HCT116 (cell line): ENCODE results near the gene HACE1. TPM values are rescaled to one million over a fixed set of nuclear protein-coding genes. Genes with fewer than 3 reads are reported as not detected.

Source experiments
- ATAC-seq: fragments of 200-7000 bp; cut with Tn5 transposase; 2 replicates; pipeline ENCODE4 v1.9.1; 2020; ENCODE audit warnings: mild to moderate bottlenecking, moderate library complexity
- BruUV-seq: library from RNA; stranded (reverse); fragments of 400-500 nt; replicated peaks from 2 replicates; lab custom pipeline; 2021; lab: Mats Ljungman, UMichigan
- CTCF ChIA-PET: fragments of 300-600 bp; sonication (Branson Sonifier 250); formaldehyde crosslinking; loops from one replicate; lab custom pipeline; 2021; ENCODE audit warnings: antibody characterized with exemption; lab: Charles Lee
- POLR2A ChIA-PET: fragments of 300-600, 350-600 bp; sonication (Branson Sonifier 250); formaldehyde crosslinking; loops from one replicate; lab custom pipeline; 2021; ENCODE audit warnings: antibody characterized with exemption; lab: Charles Lee
- RAD21 ChIA-PET, 2 experiments: fragments of 300-600 bp; sonication (Branson Sonifier 250); formaldehyde crosslinking; loops; one replicate each; lab custom pipeline; 2023; ENCODE audit warnings: low total read pairs in 2 of 2; ENCODE audit not compliant: uncharacterized antibody in 2 of 2, unreplicated experiment in 2 of 2, low non-redundant PET in 1 of 2; lab: Charles Lee
- DNase-seq: peaks from one replicate; pipeline ENCODE4 v3.0.0-alpha.2; 2010; ENCODE audit warnings: low read depth, low spot score
- H2AFZ ChIP-seq: fragments of 200-600 bp; shearing (Covaris generic), sonication (generic); 2 replicates; pipeline ENCODE4 v1.6.1; 2017; ENCODE audit warnings: low read depth, mixed run types, mixed read lengths, antibody characterized with exemption, low read length; ENCODE audit not compliant: poor library complexity, severe bottlenecking
- H3K27ac ChIP-seq: 2 replicates; pipeline ENCODE4 v1.5.1; 2012; ENCODE audit warnings: low read depth, low read length
- H3K27me3 ChIP-seq: fragments of 200-600 bp; sonication (generic); 2 replicates; pipeline ENCODE4 v1.6.1; 2016; ENCODE audit warnings: mixed run types, low read length, mixed read lengths; ENCODE audit not compliant: insufficient read depth
- H3K36me3 ChIP-seq, 2 experiments: fragments of 200-500 bp in 1 of 2; fragments of 200-600 bp in 1 of 2; sonication (Bioruptor generic) in 1 of 2; sonication (generic) in 1 of 2; 2 replicates each; pipeline versions ENCODE4 v1.5.1 to v1.6.1; 2014 to 2016; ENCODE audit warnings: low read length in 2 of 2, inconsistent platforms in 1 of 2, mixed read lengths in 1 of 2, mixed run types in 1 of 2; ENCODE audit not compliant: insufficient read depth in 2 of 2, control insufficient read depth in 1 of 2
- H3K4me1 ChIP-seq, 2 experiments: fragments of 200-600 bp in 1 of 2; sonication (generic) in 1 of 2; 2 replicates each; pipeline versions ENCODE4 v1.5.1 to v1.6.1; 2012 to 2017; ENCODE audit warnings: low read length in 2 of 2, inconsistent platforms in 1 of 2, mild to moderate bottlenecking in 1 of 2, mixed read lengths in 1 of 2, mixed run types in 1 of 2, moderate library complexity in 1 of 2; ENCODE audit not compliant: insufficient read depth in 2 of 2, control insufficient read depth in 1 of 2
- H3K4me2 ChIP-seq: fragments of 200-600 bp; sonication (generic); 2 replicates; pipeline ENCODE4 v1.6.1; 2017; ENCODE audit warnings: mixed run types, low read length, mixed read lengths
- H3K4me3 ChIP-seq, 2 experiments: fragments of 200-600 bp in 1 of 2; sonication (generic) in 1 of 2; replicated peaks in 1 of 2; 2 replicates each; pipeline ENCODE4 v1.5.1; 2011 to 2016; ENCODE audit warnings: low read length in 2 of 2, control low read depth in 1 of 2, low read depth in 1 of 2, mild to moderate bottlenecking in 1 of 2, mixed read lengths in 1 of 2, mixed run types in 1 of 2
- H3K79me2 ChIP-seq: fragments of 200-600 bp; sonication (generic); 2 replicates; pipeline ENCODE4 v1.6.1; 2017; ENCODE audit warnings: mild to moderate bottlenecking, mixed run types, low read length, moderate library complexity, mixed read lengths; ENCODE audit not compliant: insufficient read depth
- H3K9ac ChIP-seq: fragments of 200-600 bp; sonication (generic); 2 replicates; pipeline ENCODE4 v1.6.1; 2016; ENCODE audit warnings: low read length, mixed read lengths
- H3K9me2 ChIP-seq: fragments of 200-600 bp; sonication (generic), shearing (Covaris generic); 2 replicates; pipeline ENCODE4 v1.6.1; 2017; ENCODE audit warnings: mixed run types, mild to moderate bottlenecking, moderate library complexity; ENCODE audit not compliant: insufficient read depth
- H3K9me3 ChIP-seq, 2 experiments: fragments of 200-500 bp in 1 of 2; fragments of 200-600 bp in 1 of 2; sonication (Bioruptor generic) in 1 of 2; sonication (generic) in 1 of 2; 2 replicates each; pipeline ENCODE4 v1.6.1; 2014 to 2017; ENCODE audit warnings: low read length in 2 of 2, mixed read lengths in 2 of 2, inconsistent platforms in 1 of 2, low read depth in 1 of 2, mild to moderate bottlenecking in 1 of 2, mixed run types in 1 of 2, moderate library complexity in 1 of 2; ENCODE audit not compliant: control insufficient read depth in 1 of 2, insufficient read depth in 1 of 2
- H4K20me1 ChIP-seq: fragments of 200-600 bp; sonication (generic), shearing (Covaris generic); 2 replicates; pipeline ENCODE4 v1.6.1; 2017; ENCODE audit warnings: mixed run types, mild to moderate bottlenecking, moderate library complexity; ENCODE audit not compliant: insufficient read depth
- CBX3 ChIP-seq: IDR thresholded peaks from 2 replicates; pipeline ENCODE4 v1.6.1; 2012; ENCODE audit warnings: low read depth
- CEBPB ChIP-seq: IDR thresholded peaks from 2 replicates; pipeline ENCODE4 v1.6.1; 2012; ENCODE audit warnings: low read depth
- CTCF ChIP-seq, 3 experiments: fragments of 200-600 bp in 1 of 3; sonication (generic) in 1 of 3; IDR thresholded peaks in 2 of 3; conservative IDR thresholded peaks in 1 of 3; 2 replicates each; pipeline ENCODE4 v1.5.1; 2012 to 2017; ENCODE audit warnings: low read depth in 2 of 3, low read length in 2 of 3, antibody characterized with exemption in 1 of 3, borderline replicate concordance in 1 of 3, control low read depth in 1 of 3, mild to moderate bottlenecking in 1 of 3, mixed read lengths in 1 of 3, mixed run types in 1 of 3, moderate library complexity in 1 of 3; ENCODE audit not compliant: insufficient read depth in 1 of 3
- ELF1 ChIP-seq: IDR thresholded peaks from 2 replicates; pipeline ENCODE4 v1.6.1; 2012; ENCODE audit warnings: low read depth, borderline replicate concordance
- RAD21 ChIP-seq: IDR thresholded peaks from 2 replicates; pipeline ENCODE4 v1.6.1; 2012; ENCODE audit warnings: low read depth, mild to moderate bottlenecking
- SIN3A ChIP-seq: IDR thresholded peaks from 2 replicates; pipeline ENCODE4 v1.6.1; 2012; ENCODE audit warnings: low read depth
- intact Hi-C: fragments of 100-400 bp; cut with micrococcal nuclease; formaldehyde crosslinking; loops from 2 replicates; pipeline ENCODE4 v1.10.0; 2022
- total RNA-seq: library from RNA; stranded (reverse); gene quantifications from one replicate; pipeline ENCODE4 v1.2.1, GENCODE V29; 2021; ENCODE audit not compliant: unreplicated experiment

Gene HACE1
- total RNA-seq, 1 experiment from 2014 or later: 10.9 TPM

DNA sequence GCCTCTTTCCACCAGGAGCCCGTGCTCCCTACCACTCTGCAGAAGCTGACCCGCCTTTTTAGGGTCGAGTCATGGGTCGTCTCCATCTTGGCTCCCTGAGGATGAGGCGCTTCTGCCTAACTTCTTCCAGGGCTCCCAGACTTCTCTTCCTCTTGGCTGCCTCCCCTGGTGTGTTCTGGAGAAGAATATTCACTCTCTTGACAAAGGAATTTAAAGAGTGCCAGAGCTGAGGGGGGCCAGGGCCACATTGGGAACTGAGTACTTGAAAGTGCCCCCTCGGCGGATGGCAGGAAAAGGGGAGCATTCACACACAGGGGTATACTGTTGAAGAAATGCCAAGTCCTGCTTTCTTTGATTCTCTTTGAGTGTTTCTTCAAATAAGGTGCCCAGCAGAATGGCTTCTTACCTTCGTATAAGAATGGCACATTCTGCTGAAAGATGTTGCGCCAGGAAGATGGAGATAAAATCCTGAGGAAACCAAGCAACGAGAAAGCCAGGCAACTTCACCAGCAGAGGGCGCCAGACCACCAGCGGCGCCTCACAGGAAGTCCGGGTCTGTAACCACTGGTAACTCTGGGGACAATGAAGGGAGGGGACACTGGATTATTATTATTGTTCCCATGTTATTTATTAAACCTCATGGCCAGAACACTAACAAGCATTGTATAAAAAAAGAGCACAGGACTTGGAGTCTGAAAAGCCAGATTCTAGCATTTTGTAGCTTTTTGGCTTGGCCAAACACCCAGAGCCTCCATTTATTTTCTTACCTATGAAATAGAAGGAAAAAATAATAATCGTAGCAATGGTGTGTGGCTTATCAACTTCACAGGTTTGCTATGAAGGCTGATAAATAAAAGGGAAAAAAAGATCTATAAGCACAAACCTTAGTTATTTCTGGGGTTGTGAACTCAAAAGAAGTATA is 176.7 kb downstream of the HACE1 start:
- no TSS peak for BruUV-seq
- intact Hi-C loops: loop anchor here (2.0 kb wide), 2 partner anchors 88 to 396 kb away; no protein-coding TSS in a partner anchor
- CTCF ChIA-PET: interaction anchor here (0.7 to 2.3 kb wide), 2 partner anchors 395 kb away, joined by 3 to 10 read pairs; no protein-coding TSS in a partner anchor

More for the DNA sequence above, 176.7 kb downstream of the HACE1 start:
- H3K9me3 ChIP-seq: no peaks in the 10 kb centered on the region
- no peaks in the 10 kb centered on the region; a peak in 1 of 4 replicates for H3K4me1 ChIP-seq
- H4K20me1 ChIP-seq: no peaks in the 10 kb centered on the region
- no peak overlapping the region for H3K9ac ChIP-seq
- TF ChIP-seq SIN3A: no peak
- TF ChIP-seq CEBPB: no peak
- 0 out of 2 replicates have a peak, but pooled peaks have one; percentile 26 for TF ChIP-seq ELF1
- TF ChIP-seq RAD21: peak; percentile 81
- peak; percentile 63; the same call in 1 of the 2 replicates for TF ChIP-seq CBX3
- TF ChIP-seq CTCF (IDR thresholded peaks at IDR 0.05 in 2 of 3, conservative IDR thresholded peaks at IDR 0.05 in 1 of 3; ENCODE audit: borderline replicate concordance in 1 of 3, insufficient read depth in 1 of 3, low read depth in 2 of 3, low read length in 2 of 3): peak; percentile 69 to 96 (median 92); a peak in 5 of 6 replicates
- TF ChIP-seq, all 23 proteins: peak for 4
- Histone ChIP-seq H3K36me3 (no peaks in the 10 kb centered on the region), H3K4me3 (no peak overlapping the region), H3K27me3 (no peaks in the 10 kb centered on the region), H3K4me2 (no peak overlapping the region), H3K79me2 (no peaks in the 10 kb centered on the region), H3K27ac (no peak overlapping the region), H2AFZ (peak overlapping the region; percentile 17), H3K9me2 (no peaks in the 10 kb centered on the region)
- ChIA-PET POLR2A (no interaction called here), RAD21 (no interaction called here)
- peak; percentile 95 for ATAC-seq
- DNase-seq: peak; percentile 53
